Mucosa of stomach (tissue), 1 donor: ENCODE results near the gene BPI.
"Not testable (repeated sequence)": the region's sequence is repeated elsewhere in the genome, so short reads cannot be mapped to it uniquely, and the experiment has no call there.

Source experiments
- H3K27me3 ChIP-seq: one replicate; pipeline ENCODE4 v1.7.0; 2013; ENCODE audit warnings: mild to moderate bottlenecking, low read length; ENCODE audit not compliant: control insufficient read depth, insufficient read depth
- H3K36me3 ChIP-seq: one replicate; pipeline ENCODE4 v1.7.0; 2013; ENCODE audit warnings: low read length; ENCODE audit not compliant: control insufficient read depth, insufficient read depth
- H3K4me1 ChIP-seq: one replicate; pipeline ENCODE4 v1.7.0; 2013; ENCODE audit warnings: mild to moderate bottlenecking, low read length; ENCODE audit not compliant: control insufficient read depth, insufficient read depth
- H3K4me3 ChIP-seq: one replicate; pipeline ENCODE4 v1.7.0; 2013; ENCODE audit warnings: low read length
- H3K9ac ChIP-seq: one replicate; pipeline ENCODE4 v1.7.0; 2013; ENCODE audit warnings: mild to moderate bottlenecking, low read length, moderate library complexity
- H3K9me3 ChIP-seq: one replicate; pipeline ENCODE4 v1.7.0; 2013; ENCODE audit warnings: mild to moderate bottlenecking, low read length, moderate library complexity; ENCODE audit not compliant: control insufficient read depth
- donor health status: Pancreatic carcinoma.

The BPI gene

GRCh38 chr20:38326309-38326708 is 22.4 kb downstream of the BPI start:
- Histone ChIP-seq H3K27me3 (peaks cover 6% of the 10 kb centered on the region), H3K9ac (no peak overlapping the region), H3K9me3 (no peaks in the 10 kb centered on the region), H3K4me1 (no peaks in the 10 kb centered on the region), H3K4me3 (no peak overlapping the region), H3K36me3 (no peaks in the 10 kb centered on the region)

GRCh38 chr20:38330638-38331037 is 26.7 kb downstream of the BPI start:
- Histone ChIP-seq H3K36me3 (no peaks in the 10 kb centered on the region), H3K9ac (no peak overlapping the region), H3K4me3 (no peak overlapping the region), H3K27me3 (no peaks in the 10 kb centered on the region), H3K4me1 (no peaks in the 10 kb centered on the region), H3K9me3 (no peaks in the 10 kb centered on the region)

- H3K9ac ChIP-seq = no peak overlapping the region
- H3K36me3 ChIP-seq = no peaks in the 10 kb centered on the region
- no peaks in the 10 kb centered on the region for H3K9me3 ChIP-seq
- H3K4me3 ChIP-seq = no peak overlapping the region
- no peaks in the 10 kb centered on the region for H3K27me3 ChIP-seq
- no peaks in the 10 kb centered on the region for H3K4me1 ChIP-seq
Observed at GRCh38 chr20:38331245-38331644, 27.3 kb downstream of the BPI start.

- Histone ChIP-seq H3K9me3 (no peaks in the 10 kb centered on the region), H3K27me3 (no peaks in the 10 kb centered on the region), H3K4me3 (no peak overlapping the region), H3K4me1 (no peaks in the 10 kb centered on the region), H3K9ac (no peak overlapping the region), H3K36me3 (no peaks in the 10 kb centered on the region)
Observed at GRCh38 chr20:38331814-38332213, 27.9 kb downstream of the BPI start.

GRCh38 chr20:38334016-38334415 is 30.1 kb downstream of the BPI start:
- Histone ChIP-seq H3K4me1 (no peaks in the 10 kb centered on the region), H3K36me3 (no peaks in the 10 kb centered on the region), H3K4me3 (no peak overlapping the region), H3K9ac (no peak overlapping the region), H3K27me3 (no peaks in the 10 kb centered on the region), H3K9me3 (peaks cover 4% of the 10 kb centered on the region)

GRCh38 chr20:38336726-38337125 is 32.8 kb downstream of the BPI start:
- Histone ChIP-seq H3K36me3 (no peaks in the 10 kb centered on the region), H3K4me1 (no peaks in the 10 kb centered on the region), H3K9me3 (peaks cover 4% of the 10 kb centered on the region), H3K4me3 (no peak overlapping the region), H3K9ac (no peak overlapping the region), H3K27me3 (no peaks in the 10 kb centered on the region)

GRCh38 chr20:38337561-38338140 is 33.7 kb downstream of the BPI start:
- no peaks in the 10 kb centered on the region for H3K27me3 ChIP-seq
- H3K4me1 ChIP-seq = no peaks in the 10 kb centered on the region
- peaks cover 4% of the 10 kb centered on the region for H3K9me3 ChIP-seq
- H3K9ac ChIP-seq = no peak overlapping the region
- no peaks in the 10 kb centered on the region for H3K36me3 ChIP-seq
- no peak overlapping the region for H3K4me3 ChIP-seq

GRCh38 chr20:38338849-38339520 is 35.0 kb downstream of the BPI start:
- H3K9ac ChIP-seq = no peak overlapping the region
- no peak overlapping the region for H3K4me3 ChIP-seq
- no peaks in the 10 kb centered on the region for H3K27me3 ChIP-seq
- no peaks in the 10 kb centered on the region for H3K36me3 ChIP-seq
- peaks cover 6% of the 10 kb centered on the region for H3K4me1 ChIP-seq
- peaks cover 4% of the 10 kb centered on the region for H3K9me3 ChIP-seq

GRCh38 chr20:38339521-38339896 is 35.6 kb downstream of the BPI start:
- H3K4me1 ChIP-seq, H3K36me3 ChIP-seq, H3K27me3 ChIP-seq, H3K9me3 ChIP-seq, H3K4me3 ChIP-seq, H3K9ac ChIP-seq: not testable (repeated sequence)

- Histone ChIP-seq H3K36me3 (no peaks in the 10 kb centered on the region), H3K27me3 (no peaks in the 10 kb centered on the region), H3K4me3 (no peak overlapping the region), H3K9me3 (peaks cover 4% of the 10 kb centered on the region), H3K4me1 (peaks cover 7% of the 10 kb centered on the region), H3K9ac (no peak overlapping the region)
Observed at GRCh38 chr20:38339997-38340396, 36.0 kb downstream of the BPI start.

GRCh38 chr20:38340693-38341092 is 36.7 kb downstream of the BPI start:
- H3K27me3 ChIP-seq = no peaks in the 10 kb centered on the region
- H3K36me3 ChIP-seq = no peaks in the 10 kb centered on the region
- peaks cover 4% of the 10 kb centered on the region for H3K9me3 ChIP-seq
- no peak overlapping the region for H3K9ac ChIP-seq
- H3K4me1 ChIP-seq = peaks cover 7% of the 10 kb centered on the region
- no peak overlapping the region for H3K4me3 ChIP-seq

- no peaks in the 10 kb centered on the region for H3K36me3 ChIP-seq
- peaks cover 4% of the 10 kb centered on the region for H3K9me3 ChIP-seq
- H3K27me3 ChIP-seq = no peaks in the 10 kb centered on the region
- no peak overlapping the region for H3K4me3 ChIP-seq
- H3K4me1 ChIP-seq = peaks cover 7% of the 10 kb centered on the region
- no peak overlapping the region for H3K9ac ChIP-seq
Observed at GRCh38 chr20:38342216-38342615, 38.3 kb downstream of the BPI start.
